ENCODE results near the gene COP1. TPM values are rescaled to one million over a fixed set of nuclear protein-coding genes. Genes with fewer than 3 reads are reported as not detected.

COP1 gene
- polyA plus RNA-seq, 1 donor (not counting 4 experiments of a cell fraction or from before 2014, with no cell fraction given), result 38.9 TPM

GRCh38 chr1:176144526-176144925 lies 62.6 kb downstream of the COP1 start:
- H3K36me3 ChIP-seq (ENCODE audit: control insufficient read depth in 2 of 2, extremely low read depth in 1 of 2, insufficient read depth in 2 of 2, low read length in 2 of 2), result no peaks in the 10 kb centered on the region
- no peak overlapping the region for H3K9ac ChIP-seq (ENCODE audit: control insufficient read depth, extremely low read depth, insufficient read depth, low read length)
- peaks cover 47% of the 10 kb centered on the region for H3K79me2 ChIP-seq (ENCODE audit: control insufficient read depth, insufficient read depth, low read length)
- dilution Hi-C loops (cut with MboI; ENCODE audit: extremely low pct_ligation_motif_present, low sequenced_read_pairs), result no loop called here
- H3K27me3 ChIP-seq (ENCODE audit: control insufficient read depth, extremely low read depth, insufficient read depth, low read length), result no peaks in the 10 kb centered on the region
- TF ChIP-seq EZH2 (IDR thresholded peaks at IDR 0.05; ENCODE audit: low read length) (no peak), CTCF (optimal IDR thresholded peaks at IDR 0.05 in 1 of 3, IDR thresholded peaks at IDR 0.05 in 1 of 3, conservative IDR thresholded peaks at IDR 0.05 in 1 of 3; ENCODE audit: extremely low read depth in 1 of 3, insufficient read depth in 2 of 3, low read length in 3 of 3) (no peak)
- H2AFZ ChIP-seq (ENCODE audit: control insufficient read depth, low read length), result no peak overlapping the region
- H3K9me1 ChIP-seq (ENCODE audit: control insufficient read depth, extremely low read depth, insufficient read depth, low read length), result no peaks in the 10 kb centered on the region
- no peak for DNase-seq (ENCODE audit: low read depth, low spot score)
- no peaks in the 10 kb centered on the region for H3K9me3 ChIP-seq (ENCODE audit: control insufficient read depth, low read depth, low read length)
- no peak overlapping the region for H3K4me3 ChIP-seq (ENCODE audit: control insufficient read depth in 2 of 3, extremely low read depth in 1 of 3, insufficient read depth in 2 of 3, low read depth in 1 of 3, low read length in 3 of 3)
- H3K27ac ChIP-seq (ENCODE audit: control insufficient read depth, insufficient read depth, low read length), result no peak overlapping the region
- H3K4me2 ChIP-seq (ENCODE audit: control insufficient read depth, extremely low read depth, insufficient read depth, low read depth, low read length), result no peak overlapping the region
- no peak for FAIRE-seq
- H3K4me1 ChIP-seq (ENCODE audit: control insufficient read depth, extremely low read depth, insufficient read depth, low read length), result no peaks in the 10 kb centered on the region
- no peaks in the 10 kb centered on the region for H4K20me1 ChIP-seq (ENCODE audit: control insufficient read depth, extremely low read depth, insufficient read depth, low read length)

- DNase-seq (ENCODE audit: low read depth, low spot score) (no peak), FAIRE-seq (no peak)
- dilution Hi-C loops (cut with MboI; ENCODE audit: extremely low pct_ligation_motif_present, low sequenced_read_pairs), result no loop called here
- Histone ChIP-seq H2AFZ (ENCODE audit: control insufficient read depth, low read length) (no peak overlapping the region), H3K27me3 (ENCODE audit: control insufficient read depth, extremely low read depth, insufficient read depth, low read length) (no peaks in the 10 kb centered on the region), H3K4me3 (ENCODE audit: control insufficient read depth in 2 of 3, extremely low read depth in 1 of 3, insufficient read depth in 2 of 3, low read depth in 1 of 3, low read length in 3 of 3) (no peak overlapping the region), H3K9me1 (ENCODE audit: control insufficient read depth, extremely low read depth, insufficient read depth, low read length) (no peaks in the 10 kb centered on the region), H3K4me2 (ENCODE audit: control insufficient read depth, extremely low read depth, insufficient read depth, low read depth, low read length) (no peak overlapping the region), H4K20me1 (ENCODE audit: control insufficient read depth, extremely low read depth, insufficient read depth, low read length) (no peaks in the 10 kb centered on the region), H3K9me3 (ENCODE audit: control insufficient read depth, low read depth, low read length) (no peaks in the 10 kb centered on the region), H3K9ac (ENCODE audit: control insufficient read depth, extremely low read depth, insufficient read depth, low read length) (no peak overlapping the region), H3K36me3 (ENCODE audit: control insufficient read depth in 2 of 2, extremely low read depth in 1 of 2, insufficient read depth in 2 of 2, low read length in 2 of 2) (no peaks in the 10 kb centered on the region), H3K27ac (ENCODE audit: control insufficient read depth, insufficient read depth, low read length) (no peak overlapping the region), H3K79me2 (ENCODE audit: control insufficient read depth, insufficient read depth, low read length) (peaks cover 57% of the 10 kb centered on the region), H3K4me1 (ENCODE audit: control insufficient read depth, extremely low read depth, insufficient read depth, low read length) (no peaks in the 10 kb centered on the region)
- TF ChIP-seq CTCF (optimal IDR thresholded peaks at IDR 0.05 in 1 of 3, IDR thresholded peaks at IDR 0.05 in 1 of 3, conservative IDR thresholded peaks at IDR 0.05 in 1 of 3; ENCODE audit: extremely low read depth in 1 of 3, insufficient read depth in 2 of 3, low read length in 3 of 3), result no peak
- TF ChIP-seq EZH2 (IDR thresholded peaks at IDR 0.05; ENCODE audit: low read length), result no peak
Measured at GRCh38 chr1:176142973-176143372, 64.1 kb downstream of the COP1 start.
